NCI-H1105 (cell line): ENCODE results near the gene AHRR.
"Not testable (repeated sequence)": the region's sequence is repeated elsewhere in the genome, so short reads cannot be mapped to it uniquely, and the experiment has no call there.

Experiments
- DNase-seq: peaks from one replicate; lab custom pipeline; 2025; lab: John Stamatoyannopoulos, UW

The AHRR gene

GRCh38 chr5:306011-306805 is 15.3 kb upstream of the AHRR start:
- DNase-seq: no peak

GRCh38 chr5:307306-307705 is 14.2 kb upstream of the AHRR start:
- no peak for DNase-seq

GRCh38 chr5:307794-308579 is 13.5 kb upstream of the AHRR start:
- DNase-seq: no peak

- DNase-seq: no peak
Observed at GRCh38 chr5:308672-309271, 12.7 kb upstream of the AHRR start.

DNA sequence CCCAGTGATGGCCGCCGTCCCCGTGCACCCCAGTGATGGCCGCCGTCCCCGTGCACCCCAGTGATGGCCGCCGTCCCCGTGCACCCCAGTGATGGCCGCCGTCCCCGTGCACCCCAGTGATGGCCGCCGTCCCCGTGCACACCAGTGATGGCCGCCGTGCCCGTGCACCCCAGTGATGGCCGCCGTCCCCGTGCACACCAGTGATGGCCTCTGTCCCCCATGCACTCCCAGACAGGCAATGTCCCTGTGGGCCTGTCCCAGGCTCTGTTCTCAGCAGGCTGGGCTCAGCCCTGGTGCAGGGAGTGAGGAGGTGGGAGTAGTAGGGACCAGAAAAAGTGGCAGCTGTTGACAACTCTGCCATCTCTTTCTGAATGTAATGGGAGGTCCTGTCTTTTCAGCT is 11.7 kb upstream of the AHRR start:
- not testable (repeated sequence) for DNase-seq

GRCh38 chr5:310516-310915 is 11.0 kb upstream of the AHRR start:
- no peak for DNase-seq

- no peak for DNase-seq
Observed at GRCh38 chr5:310941-311434, 10.5 kb upstream of the AHRR start.

- DNase-seq: no peak
Observed at GRCh38 chr5:311963-312362, 9.6 kb upstream of the AHRR start.

DNA sequence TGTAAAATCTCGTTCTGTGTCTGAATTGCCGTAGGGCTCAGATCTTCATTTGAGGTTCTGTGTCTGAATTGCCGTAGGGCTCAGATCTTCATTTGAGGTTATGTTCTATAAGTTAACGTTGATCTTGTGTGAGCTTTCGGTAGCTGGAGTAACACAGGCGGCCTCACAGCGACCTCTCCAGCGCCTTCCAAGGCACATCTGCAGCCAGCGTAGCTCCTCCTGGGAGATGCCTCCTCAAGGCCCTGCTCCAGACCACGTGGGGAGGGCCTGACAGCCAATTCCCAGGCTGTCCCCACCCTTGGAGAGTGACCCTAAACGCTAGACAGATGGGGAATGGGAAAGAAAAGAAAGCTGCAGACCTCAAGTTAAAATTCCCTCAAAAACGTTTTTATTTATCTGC is 8.7 kb upstream of the AHRR start:
- no peak for DNase-seq

GRCh38 chr5:313265-313664 is 8.2 kb upstream of the AHRR start:
- no peak for DNase-seq

- no peak for DNase-seq
Observed at GRCh38 chr5:313806-314376, 7.6 kb upstream of the AHRR start.

DNA sequence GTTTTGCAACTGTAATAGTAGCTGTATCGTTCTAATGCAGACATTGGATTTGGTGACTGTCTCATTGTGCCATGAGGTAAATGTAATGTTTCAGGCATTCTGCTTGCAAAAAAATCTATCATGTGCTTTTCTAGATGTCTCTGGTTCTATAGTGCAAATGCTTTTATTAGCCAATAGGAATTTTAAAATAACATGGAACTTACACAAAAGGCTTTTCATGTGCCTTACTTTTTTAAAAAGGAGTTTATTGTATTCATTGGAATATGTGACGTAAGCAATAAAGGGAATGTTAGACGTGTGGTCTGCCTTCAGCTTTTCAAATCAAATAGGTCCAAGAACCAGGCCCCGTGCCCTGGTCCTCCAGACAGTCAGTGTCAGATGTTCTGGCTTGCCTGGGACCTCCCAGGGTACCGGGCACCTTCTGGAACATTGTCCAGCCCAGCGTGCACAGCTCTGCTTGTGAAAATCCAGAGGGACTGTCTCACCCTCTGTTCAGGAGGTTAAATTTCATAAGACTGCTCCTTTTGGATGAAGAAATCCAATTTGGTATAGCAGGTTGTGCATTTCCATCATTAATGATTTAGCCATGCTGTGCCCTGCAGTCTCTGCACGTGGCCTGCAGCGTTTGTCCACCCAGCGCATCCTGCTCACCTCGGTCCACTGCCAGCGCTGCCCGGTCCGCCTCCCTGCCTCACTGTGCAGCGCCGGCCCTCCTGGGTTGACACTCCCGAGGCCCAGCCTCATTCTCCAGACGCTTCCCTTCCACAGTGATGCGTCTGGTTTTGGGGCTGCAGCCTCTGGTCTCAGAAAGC is 6.6 kb upstream of the AHRR start:
- no peak for DNase-seq

DNA sequence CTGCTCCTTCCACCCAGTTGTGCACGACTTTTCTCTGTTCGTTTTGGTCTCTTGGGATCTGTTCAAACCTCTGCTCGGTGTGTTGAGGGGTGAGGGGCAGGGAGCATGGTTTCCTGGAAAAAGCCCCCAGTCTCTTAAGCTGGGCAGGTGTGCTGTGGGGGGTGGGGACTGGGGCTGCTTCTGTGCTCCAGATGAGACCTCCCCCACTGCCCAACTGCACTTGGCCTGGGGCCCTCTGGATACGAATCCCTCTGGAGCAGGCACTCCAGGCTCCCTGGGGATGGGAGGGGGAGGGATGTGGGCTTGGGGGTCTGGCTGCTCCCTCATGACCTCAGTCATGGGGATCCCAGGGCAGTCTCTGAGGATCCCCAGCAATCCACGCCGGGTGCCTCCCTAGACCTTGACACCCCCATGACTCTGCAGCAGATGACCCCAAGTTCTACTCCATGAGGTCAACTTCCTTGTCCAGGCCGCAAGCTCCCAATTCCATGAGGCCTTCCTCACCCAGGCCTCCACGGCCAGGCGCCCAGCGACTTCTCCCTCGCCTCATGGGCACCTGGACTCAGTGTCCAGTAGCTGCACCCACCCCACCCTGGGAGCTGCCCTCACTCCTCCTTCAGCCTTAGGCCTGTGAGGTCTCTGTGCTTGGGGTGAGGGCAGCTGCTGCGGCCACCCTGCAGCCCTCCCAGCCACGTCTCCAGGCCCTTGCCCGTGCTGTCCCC is 5.9 kb upstream of the AHRR start:
- DNase-seq: no peak

GRCh38 chr5:316210-317085 is 5.1 kb upstream of the AHRR start:
- no peak for DNase-seq

DNA sequence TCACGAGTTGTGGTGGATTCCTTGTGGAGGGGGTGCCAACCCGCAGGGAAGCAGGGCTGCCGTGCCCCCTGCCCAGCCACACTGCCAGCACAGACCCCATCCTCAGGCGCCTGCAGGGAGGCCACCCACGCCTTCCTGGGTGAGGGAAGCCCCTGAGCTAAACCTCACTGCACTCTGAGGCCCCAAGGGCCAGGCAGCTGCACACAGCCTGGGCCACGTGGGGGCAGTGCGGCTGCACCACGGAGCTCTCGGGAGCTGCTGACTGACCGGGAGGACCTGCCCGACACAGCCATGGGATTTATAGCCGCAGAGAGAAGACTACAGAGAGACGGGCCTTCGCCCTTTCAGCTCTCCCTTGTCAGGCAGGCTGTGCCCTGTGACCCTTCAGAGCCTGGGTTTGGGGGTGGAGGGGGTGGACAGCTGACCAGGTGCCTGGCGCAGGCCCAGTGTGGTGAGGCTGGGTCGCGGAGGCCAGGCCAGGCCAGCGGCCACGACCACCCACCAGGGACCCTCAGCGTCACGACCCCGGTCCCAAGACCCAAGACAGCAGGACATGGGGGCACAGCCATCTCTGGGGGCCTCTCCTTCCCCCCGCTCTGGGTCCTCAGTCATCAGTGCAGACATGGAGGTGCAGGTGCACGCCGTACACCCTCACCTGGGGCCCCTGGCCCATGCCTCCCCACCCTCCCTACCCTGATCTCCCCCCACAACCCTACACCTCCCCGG is 4.3 kb upstream of the AHRR start:
- DNase-seq: no peak

GRCh38 chr5:318341-318897 is 3.1 kb upstream of the AHRR start:
- no peak for DNase-seq

- no peak for DNase-seq
Observed at GRCh38 chr5:318931-319601, 2.4 kb upstream of the AHRR start.

GRCh38 chr5:320524-321229 is 837 bp upstream of the AHRR start:
- DNase-seq: no peak
